HepG2 (cell line): ENCODE measurements around the gene TXNDC16. TPM values are rescaled to one million over a fixed set of nuclear protein-coding genes. Genes with fewer than 3 reads are reported as not detected.

Experiments
- ATAC-seq: fragments of 200-7000 bp; cut with Tn5 transposase; 3 replicates; pipeline ENCODE4 v1.9.1; 2020; ENCODE audit warnings: mild to moderate bottlenecking, moderate library complexity
- BruUV-seq: library from RNA; stranded (reverse); fragments of 400-500 nt; replicated peaks from 2 replicates; lab custom pipeline; 2021; lab: Mats Ljungman, UMichigan
- CTCF ChIA-PET: fragments of 300-600 bp; formaldehyde crosslinking; extraction: SDS; loops from one replicate; lab custom pipeline; 2021; ENCODE audit warnings: low total read pairs, inconsistent platforms, low intra/inter-chr PET ratio; lab: Yijun Ruan, JAX
- POLR2A ChIA-PET: fragments of 350-600 bp; sonication (Branson Sonifier 250); formaldehyde crosslinking; loops from one replicate; lab custom pipeline; 2020; ENCODE audit warnings: antibody characterized with exemption, inconsistent platforms; lab: Yijun Ruan, JAX
- DNase-seq: peaks from one replicate; pipeline ENCODE4 v3.0.0-alpha.2; 2015; ENCODE audit warnings: low spot score
- FAIRE-seq: peaks from 3 replicates; lab custom pipeline; 2011; peaks lifted over from hg19 to GRCh38; lab: Jason Lieb, UNC
- H2AFZ ChIP-seq: one replicate; pipeline ENCODE4 v1.6.1; 2011; ENCODE audit warnings: low read length, inconsistent platforms
- H3K27ac ChIP-seq: fragments of 300-600 bp; 3 replicates; pipeline ENCODE4 v1.8.0; 2011; ENCODE audit warnings: mixed run types, mild to moderate bottlenecking, mixed read lengths, low read length, inconsistent platforms; ENCODE audit not compliant: insufficient read depth; ENCODE audit errors: extremely low read length
- H3K27me3 ChIP-seq, 2 experiments: fragments of 200-600 bp in 1 of 2; 2 replicates in 1 of 2; 3 replicates in 1 of 2; pipeline versions ENCODE4 v1.6.0 to v1.8.0; 2011; ENCODE audit warnings: low read length in 2 of 2, mild to moderate bottlenecking in 2 of 2, moderate library complexity in 2 of 2, inconsistent platforms in 1 of 2; ENCODE audit not compliant: insufficient read depth in 2 of 2, control insufficient read depth in 1 of 2
- H3K36me3 ChIP-seq, 2 experiments: fragments of 200-600 bp in 1 of 2; replicated peaks in 1 of 2; 2 replicates in 1 of 2; 3 replicates in 1 of 2; pipeline versions ENCODE4 v1.5.1 to v1.8.0; 2011; ENCODE audit warnings: low read length in 2 of 2, inconsistent platforms in 1 of 2; ENCODE audit not compliant: insufficient read depth in 2 of 2, control insufficient read depth in 1 of 2
- H3K4me1 ChIP-seq: 2 replicates; pipeline ENCODE4 v1.5.1; 2012; ENCODE audit warnings: low read length, inconsistent platforms; ENCODE audit not compliant: insufficient read depth
- H3K4me2 ChIP-seq: 2 replicates; pipeline ENCODE4 v1.6.0; 2011; ENCODE audit warnings: low read depth, low read length, inconsistent platforms
- H3K4me3 ChIP-seq, 3 experiments: fragments of 200-600 bp in 1 of 3; sonication (generic), shearing (Covaris generic) in 1 of 3; replicated peaks in 1 of 3; 2 replicates each; pipeline ENCODE4 v1.5.1; 2011 to 2016; ENCODE audit warnings: low read length in 3 of 3, inconsistent platforms in 2 of 3, low read depth in 2 of 3, mild to moderate bottlenecking in 2 of 3, control low read depth in 1 of 3, mixed read lengths in 1 of 3; ENCODE audit not compliant: insufficient read depth in 1 of 3
- H3K79me2 ChIP-seq: one replicate; pipeline ENCODE4 v1.6.1; 2011; ENCODE audit warnings: low read length, inconsistent platforms; ENCODE audit not compliant: insufficient read depth
- H3K9ac ChIP-seq: 2 replicates; pipeline ENCODE4 v1.6.0; 2011; ENCODE audit warnings: mild to moderate bottlenecking, low read depth, low read length, inconsistent platforms; ENCODE audit not compliant: insufficient read depth
- H3K9me3 ChIP-seq: 2 replicates; pipeline ENCODE4 v1.5.1; 2012; ENCODE audit warnings: mild to moderate bottlenecking, low read length
- H4K20me1 ChIP-seq: 2 replicates; pipeline ENCODE4 v1.6.0; 2011; ENCODE audit warnings: inconsistent platforms, mild to moderate bottlenecking, low read length, moderate library complexity; ENCODE audit not compliant: insufficient read depth
- ASH2L ChIP-seq: fragments of 300-600, 200-600 bp; sonication (generic); IDR thresholded peaks from 2 replicates; pipeline ENCODE4 v1.7.0; 2017; ENCODE audit warnings: low read depth, mild to moderate bottlenecking, moderate library complexity, mixed read lengths, low read length; ENCODE audit not compliant: insufficient read length
- HDAC2 ChIP-seq: sonication (generic); formaldehyde crosslinking; IDR thresholded peaks from 2 replicates; pipeline ENCODE4 v1.4.0; 2020; ENCODE audit warnings: missing genetic modification reagents
- POLR2G ChIP-seq: fragments of 200-400 bp; formaldehyde crosslinking; IDR thresholded peaks from 2 replicates; pipeline ENCODE4 v1.6.1; 2018; ENCODE audit warnings: mild to moderate bottlenecking, low read depth, low read length, moderate library complexity
- RFX3 ChIP-seq: IDR thresholded peaks from 2 replicates; pipeline ENCODE4 v1.6.1; 2016; ENCODE audit warnings: missing biosample characterization, missing genetic modification reagents
- SCMH1 ChIP-seq: sonication (generic); formaldehyde crosslinking; IDR thresholded peaks from 2 replicates; pipeline ENCODE4 v1.9.0; 2021; ENCODE audit warnings: missing genetic modification reagents, mild to moderate bottlenecking, borderline replicate concordance
- ZBTB42 ChIP-seq: sonication (generic); formaldehyde crosslinking; IDR thresholded peaks from 2 replicates; pipeline ENCODE4 v1.5.0; 2020; ENCODE audit warnings: mild to moderate bottlenecking, missing genetic modification reagents
- ZBTB7A ChIP-seq: sonication (generic); formaldehyde crosslinking; IDR thresholded peaks from 2 replicates; pipeline ENCODE4 v1.8.0; 2022; ENCODE audit warnings: mild to moderate bottlenecking, missing genetic modification reagents
- ZNF337 ChIP-seq: sonication (generic); formaldehyde crosslinking; IDR thresholded peaks from 2 replicates; pipeline ENCODE4 v1.5.1; 2020; ENCODE audit warnings: missing genetic modification reagents, low read depth, mild to moderate bottlenecking, borderline replicate concordance
- ZNF564 ChIP-seq: sonication (generic); formaldehyde crosslinking; IDR thresholded peaks from 2 replicates; pipeline ENCODE4 v1.8.1; 2023; ENCODE audit warnings: mild to moderate bottlenecking, missing genetic modification reagents
- WGBS: methylation state at CpG from one replicate; pipeline ENCODE4 v1.1.6; 2017; ENCODE audit warnings: low lambda C conversion rate; 5-methylcytosine and 5-hydroxymethylcytosine counted together
- in situ Hi-C: cut with HindIII; loops from 2 replicates; pipeline ENCODE4 v1.10.0; 2017; ENCODE audit warnings: low pct_unique_long_range_greater_than_20kb; ENCODE audit not compliant: extremely low pct_ligation_motif_present
- intact Hi-C: fragments of 100-400 bp; cut with micrococcal nuclease; formaldehyde crosslinking; loops from one replicate; pipeline ENCODE4 v1.10.0; 2022; ENCODE audit not compliant: unreplicated experiment
- polyA plus RNA-seq, 8 experiments: library from polyadenylated mRNA; depleted of rRNA in 3 of 8; stranded (reverse) in 7 of 8; unstranded in 1 of 8; fragments of >200 nt; fragmentation: Illumina TruSeq in 4 of 8; extraction: Trizol in 4 of 8; gene quantifications; 2 replicates each; pipeline versions ENCODE4 v1.2.1 to v1.2.3, GENCODE V29; 2011 to 2016; ENCODE audit warnings: low read depth in 4 of 8, missing spikeins in 1 of 8, mixed read lengths in 1 of 8; ENCODE audit not compliant: insufficient read depth in 1 of 8
- total RNA-seq, 5 experiments: library from RNA; depleted of rRNA; stranded (reverse); fragments of >200 nt; fragmentation: Illumina TruSeq; extraction: Trizol; gene quantifications; 2 replicates each; pipeline ENCODE4 v1.2.3, GENCODE V29; 2016; ENCODE audit warnings: low read depth in 1 of 5
- TF ChIP-seq, protein P1 (sequence below): sonication (generic); formaldehyde crosslinking; conservative IDR thresholded peaks from 2 replicates; pipeline ENCODE4 v1.8.0; 2022; ENCODE audit warnings: missing genetic modification reagents
- TF ChIP-seq, protein P2 (sequence below), 2 experiments: sonication (generic) in 1 of 2; formaldehyde crosslinking in 1 of 2; IDR thresholded peaks; 2 replicates each; pipeline versions ENCODE4 v1.4.0 to v1.6.1; 2016 to 2020; ENCODE audit warnings: borderline replicate concordance in 1 of 2, low read depth in 1 of 2, mild to moderate bottlenecking in 1 of 2, missing genetic modification reagents in 1 of 2

Gene TXNDC16
- total and polyA plus RNA-seq, 2 of the 13 experiments (the other 11 are each of a cell fraction or from before 2014, with no cell fraction given), result 4.6 to 6.2 TPM

DNA sequence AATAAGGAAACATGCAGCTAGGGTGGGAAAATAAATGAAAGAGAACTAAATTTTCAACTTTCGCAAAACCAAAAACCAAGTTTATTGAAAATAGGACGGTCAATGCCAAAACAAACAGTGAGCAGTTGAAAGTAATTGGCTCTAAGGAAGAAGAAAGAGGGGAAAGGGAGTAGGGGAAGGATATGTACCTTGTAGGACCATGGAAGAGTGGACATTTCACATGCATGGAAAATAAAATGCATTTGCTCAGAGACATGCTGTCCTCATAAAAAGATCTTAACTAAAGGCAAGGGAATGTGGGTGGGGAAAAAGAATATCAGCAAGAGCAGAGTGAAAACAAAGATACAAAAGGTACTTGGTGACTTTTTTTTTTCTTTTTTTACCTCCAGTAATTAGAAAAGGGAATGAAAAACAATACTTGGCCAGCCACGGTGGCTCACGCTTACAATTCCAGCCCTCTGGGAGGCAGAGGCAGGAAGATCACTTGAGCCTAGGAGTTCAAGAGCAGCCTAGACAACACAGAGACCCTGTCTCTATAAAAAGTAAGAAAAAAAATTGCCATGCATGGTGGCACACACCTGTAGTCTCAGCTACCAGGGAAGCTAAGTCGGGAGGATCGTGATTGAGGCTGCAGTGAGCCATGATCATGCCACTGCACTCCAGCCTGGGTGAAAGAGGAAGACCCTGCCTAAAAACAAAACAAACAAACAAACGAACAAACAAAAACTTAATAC lies 6.6 kb downstream of the TXNDC16 start:
- CTCF ChIA-PET, result no interaction called here
- intact Hi-C loops, result no loop called here
- H3K4me2 ChIP-seq, result no peak overlapping the region
- TF ChIP-seq, protein P1, sequence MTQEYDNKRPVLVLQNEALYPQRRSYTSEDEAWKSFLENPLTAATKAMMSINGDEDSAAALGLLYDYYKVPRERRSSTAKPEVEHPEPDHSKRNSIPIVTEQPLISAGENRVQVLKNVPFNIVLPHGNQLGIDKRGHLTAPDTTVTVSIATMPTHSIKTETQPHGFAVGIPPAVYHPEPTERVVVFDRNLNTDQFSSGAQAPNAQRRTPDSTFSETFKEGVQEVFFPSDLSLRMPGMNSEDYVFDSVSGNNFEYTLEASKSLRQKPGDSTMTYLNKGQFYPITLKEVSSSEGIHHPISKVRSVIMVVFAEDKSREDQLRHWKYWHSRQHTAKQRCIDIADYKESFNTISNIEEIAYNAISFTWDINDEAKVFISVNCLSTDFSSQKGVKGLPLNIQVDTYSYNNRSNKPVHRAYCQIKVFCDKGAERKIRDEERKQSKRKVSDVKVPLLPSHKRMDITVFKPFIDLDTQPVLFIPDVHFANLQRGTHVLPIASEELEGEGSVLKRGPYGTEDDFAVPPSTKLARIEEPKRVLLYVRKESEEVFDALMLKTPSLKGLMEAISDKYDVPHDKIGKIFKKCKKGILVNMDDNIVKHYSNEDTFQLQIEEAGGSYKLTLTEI (CRISPR knock-in tag), result no peak
- TF ChIP-seq ZBTB7A (no peak), RFX3 (no peak)
- TF ChIP-seq, all 625 proteins: peak for 0
- POLR2A ChIA-PET, result no interaction called here
- WGBS, result 93% methylated on average over 7 of the region's 7 CpGs
- Histone ChIP-seq H3K27ac (no peak overlapping the region), H3K36me3 (no peaks in the 10 kb centered on the region), H3K4me3 (no peak overlapping the region), H2AFZ (no peak overlapping the region), H3K9me3 (no peaks in the 10 kb centered on the region), H3K27me3 (no peaks in the 10 kb centered on the region), H4K20me1 (no peaks in the 10 kb centered on the region), H3K9ac (no peak overlapping the region), H3K4me1 (peaks cover 19% of the 10 kb centered on the region), H3K79me2 (peaks cover 5% of the 10 kb centered on the region)
- BruUV-seq, result no TSS peak
- in situ Hi-C loops, result no loop called here
- no peak for ATAC-seq
- DNase-seq, result no peak
- no peak for FAIRE-seq

DNA sequence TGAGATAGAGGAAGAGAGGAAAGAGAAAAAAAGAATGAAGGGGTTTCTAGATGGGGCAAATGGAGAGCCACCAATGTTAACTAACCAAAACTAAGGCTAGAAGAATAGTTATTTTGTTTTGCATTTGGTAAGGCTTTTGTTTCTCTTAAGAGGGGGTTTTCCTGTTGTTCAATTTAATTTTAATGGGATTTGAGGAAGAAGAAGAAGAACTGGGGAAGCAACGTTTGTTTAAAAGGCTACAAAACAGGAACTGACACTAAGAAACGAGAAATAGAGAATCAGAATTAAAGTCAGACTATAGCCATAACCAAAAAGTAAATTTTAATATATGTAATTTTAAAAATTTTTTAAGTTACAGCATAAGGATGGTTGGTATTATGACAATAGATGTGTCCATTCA lies 13.7 kb downstream of the TXNDC16 start:
- Histone ChIP-seq H3K79me2 (no peaks in the 10 kb centered on the region), H3K36me3 (peaks cover 0 to 8% of the 10 kb centered on the region in 2 experiments; a peak in 1 of 5 replicates), H3K27me3 (no peaks in the 10 kb centered on the region), H3K4me3 (no peak overlapping the region), H3K9me3 (no peaks in the 10 kb centered on the region), H3K9ac (no peak overlapping the region), H3K4me1 (no peaks in the 10 kb centered on the region), H4K20me1 (no peaks in the 10 kb centered on the region), H3K27ac (no peak overlapping the region), H2AFZ (no peak overlapping the region), H3K4me2 (no peak overlapping the region)
- ChIA-PET CTCF (no interaction called here), POLR2A (no interaction called here)
- BruUV-seq, result no TSS peak
- in situ Hi-C loops, result no loop called here
- no peak for FAIRE-seq
- TF ChIP-seq, protein P2, sequence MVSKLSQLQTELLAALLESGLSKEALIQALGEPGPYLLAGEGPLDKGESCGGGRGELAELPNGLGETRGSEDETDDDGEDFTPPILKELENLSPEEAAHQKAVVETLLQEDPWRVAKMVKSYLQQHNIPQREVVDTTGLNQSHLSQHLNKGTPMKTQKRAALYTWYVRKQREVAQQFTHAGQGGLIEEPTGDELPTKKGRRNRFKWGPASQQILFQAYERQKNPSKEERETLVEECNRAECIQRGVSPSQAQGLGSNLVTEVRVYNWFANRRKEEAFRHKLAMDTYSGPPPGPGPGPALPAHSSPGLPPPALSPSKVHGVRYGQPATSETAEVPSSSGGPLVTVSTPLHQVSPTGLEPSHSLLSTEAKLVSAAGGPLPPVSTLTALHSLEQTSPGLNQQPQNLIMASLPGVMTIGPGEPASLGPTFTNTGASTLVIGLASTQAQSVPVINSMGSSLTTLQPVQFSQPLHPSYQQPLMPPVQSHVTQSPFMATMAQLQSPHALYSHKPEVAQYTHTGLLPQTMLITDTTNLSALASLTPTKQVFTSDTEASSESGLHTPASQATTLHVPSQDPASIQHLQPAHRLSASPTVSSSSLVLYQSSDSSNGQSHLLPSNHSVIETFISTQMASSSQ (IDR thresholded peaks at IDR 0.05; ENCODE audit: low read depth), result no peak
- TF ChIP-seq, protein P2 (CRISPR knock-in tag; IDR thresholded peaks at IDR 0.05; ENCODE audit: borderline replicate concordance), result no peak
- no peak for TF ChIP-seq POLR2G
- no peak for TF ChIP-seq ZNF337
- no peak for TF ChIP-seq ASH2L
- TF ChIP-seq SCMH1 (CRISPR knock-in tag), result no peak
- no peak for TF ChIP-seq ZBTB42
- TF ChIP-seq HDAC2 (CRISPR knock-in tag), result no peak
- no peak for TF ChIP-seq ZNF564 (CRISPR knock-in tag)
- intact Hi-C loops, result no loop called here
- DNase-seq, result no peak
- no peak for ATAC-seq
- WGBS, result 88% methylated on average over 2 of the region's 2 CpGs
